ENCODE results near the gene KYNU. TPM values are rescaled to one million over a fixed set of nuclear protein-coding genes. Genes with fewer than 3 reads are reported as not detected.

KYNU gene
- polyA plus RNA-seq (2013) = 15.0 and 15.5 TPM in 2 replicates

GRCh38 chr2:142877216-142877838, at the start of gene KYNU:
Gene KYNU (plus strand): TSS chr2:142877664. CDS start chr2:142885368, 7,704 bp downstream.
- Histone ChIP-seq H3K4me2 (ENCODE audit: low read length) (no peak within 1 kb of the TSS), H3K18ac (ENCODE audit: low read length) (no peak within 1 kb of the TSS), H3K27me3 (ENCODE audit: insufficient read depth, low read length) (no peaks in the 10 kb centered on the region), H3K4ac (ENCODE audit: low read depth, low read length) (no peak within 1 kb of the TSS), H3K79me2 (ENCODE audit: control insufficient read depth, insufficient read depth, low read length, poor library complexity) (no peaks in the 10 kb centered on the region), H2AK5ac (ENCODE audit: low read length) (no peak within 1 kb of the TSS), H3K36me3 (ENCODE audit: control insufficient read depth in 1 of 2, insufficient read depth in 2 of 2, low read length in 2 of 2) (no peaks in the 10 kb centered on the region), H4K12ac (ENCODE audit: low read depth, low read length) (no peak within 1 kb of the TSS), H4K8ac (ENCODE audit: low read depth, low read length) (no peak within 1 kb of the TSS), H3K14ac (ENCODE audit: low read length) (no peak within 1 kb of the TSS), H2BK12ac (ENCODE audit: low read length) (no peak within 1 kb of the TSS), H4K91ac (ENCODE audit: low read depth, low read length) (no peak within 1 kb of the TSS), H2BK5ac (ENCODE audit: low read depth, low read length, poor library complexity) (no peak within 1 kb of the TSS), H3K9ac (ENCODE audit: low read length) (no peak within 1 kb of the TSS), H3K4me1 (ENCODE audit: control insufficient read depth in 1 of 2, insufficient read depth in 2 of 2, low read length in 2 of 2) (peaks cover 0 to 2% of the 10 kb centered on the region in 2 experiments), H3K27ac (ENCODE audit: low read depth, low read length) (no peak within 1 kb of the TSS), H2AFZ (ENCODE audit: insufficient read depth, low read length, poor library complexity) (no peak within 1 kb of the TSS), H3K9me3 (ENCODE audit: insufficient read depth, low read depth, low read length) (no peaks in the 10 kb centered on the region), H3K4me3 (ENCODE audit: low read depth, low read length) (no peak within 1 kb of the TSS), H3K23ac (ENCODE audit: low read length) (no peak within 1 kb of the TSS), H3K79me1 (ENCODE audit: low read length) (no peaks in the 10 kb centered on the region), H2BK120ac (ENCODE audit: insufficient read depth, low read length, poor library complexity) (no peak within 1 kb of the TSS)
- DNase-seq = peak in 1 of 2 donors; percentile 17
- WGBS (ENCODE audit: extremely low coverage, insufficient coverage, insufficient read length) = no CpG with 5 or more reads among the region's 2 CpGs

GRCh38 chr2:142834021-142834420, 43.4 kb upstream of the KYNU start:
- no peak overlapping the region for H3K4me2 ChIP-seq (ENCODE audit: low read length)
- H2BK120ac ChIP-seq (ENCODE audit: insufficient read depth, low read length, poor library complexity) = no peak overlapping the region
- H3K23ac ChIP-seq (ENCODE audit: low read length) = no peak overlapping the region
- no peak overlapping the region for H2BK5ac ChIP-seq (ENCODE audit: low read depth, low read length, poor library complexity)
- no peak overlapping the region for H2BK12ac ChIP-seq (ENCODE audit: low read length)
- H3K79me1 ChIP-seq (ENCODE audit: low read length) = no peaks in the 10 kb centered on the region
- H2AK5ac ChIP-seq (ENCODE audit: low read length) = no peak overlapping the region
- no peaks in the 10 kb centered on the region for H3K27me3 ChIP-seq (ENCODE audit: insufficient read depth, low read length)
- no peak overlapping the region for H4K91ac ChIP-seq (ENCODE audit: low read depth, low read length)
- no peak overlapping the region for H3K4me3 ChIP-seq (ENCODE audit: low read depth, low read length)
- H3K79me2 ChIP-seq (ENCODE audit: control insufficient read depth, insufficient read depth, low read length, poor library complexity) = no peaks in the 10 kb centered on the region
- WGBS (ENCODE audit: extremely low coverage, insufficient coverage, insufficient read length) = no CpG with 5 or more reads among the region's 1 CpG
- no peaks in the 10 kb centered on the region for H3K36me3 ChIP-seq (ENCODE audit: control insufficient read depth in 1 of 2, insufficient read depth in 2 of 2, low read length in 2 of 2)
- no peak overlapping the region for H3K18ac ChIP-seq (ENCODE audit: low read length)
- no peak overlapping the region for H3K14ac ChIP-seq (ENCODE audit: low read length)
- H3K9me3 ChIP-seq (ENCODE audit: insufficient read depth, low read depth, low read length) = no peaks in the 10 kb centered on the region
- no peak overlapping the region for H2AFZ ChIP-seq (ENCODE audit: insufficient read depth, low read length, poor library complexity)
- H3K27ac ChIP-seq (ENCODE audit: low read depth, low read length) = no peak overlapping the region
- no peaks in the 10 kb centered on the region for H3K4me1 ChIP-seq (ENCODE audit: control insufficient read depth in 1 of 2, insufficient read depth in 2 of 2, low read length in 2 of 2)
- H4K12ac ChIP-seq (ENCODE audit: low read depth, low read length) = no peak overlapping the region
- no peak overlapping the region for H3K9ac ChIP-seq (ENCODE audit: low read length)
- DNase-seq = peak in 1 of 2 donors; percentile 60
- H4K8ac ChIP-seq (ENCODE audit: low read depth, low read length) = no peak overlapping the region
- no peak overlapping the region for H3K4ac ChIP-seq (ENCODE audit: low read depth, low read length)

- no peak overlapping the region for H3K9ac ChIP-seq (ENCODE audit: low read length)
- H3K4ac ChIP-seq (ENCODE audit: low read depth, low read length) = no peak overlapping the region
- no peaks in the 10 kb centered on the region for H3K9me3 ChIP-seq (ENCODE audit: insufficient read depth, low read depth, low read length)
- no peak overlapping the region for H4K91ac ChIP-seq (ENCODE audit: low read depth, low read length)
- no peak overlapping the region for H4K12ac ChIP-seq (ENCODE audit: low read depth, low read length)
- no peak overlapping the region for H3K27ac ChIP-seq (ENCODE audit: low read depth, low read length)
- no peaks in the 10 kb centered on the region for H3K79me1 ChIP-seq (ENCODE audit: low read length)
- H3K4me3 ChIP-seq (ENCODE audit: low read depth, low read length) = no peak overlapping the region
- no peak overlapping the region for H2AK5ac ChIP-seq (ENCODE audit: low read length)
- no peaks in the 10 kb centered on the region for H3K27me3 ChIP-seq (ENCODE audit: insufficient read depth, low read length)
- no peak overlapping the region for H3K4me2 ChIP-seq (ENCODE audit: low read length)
- no peaks in the 10 kb centered on the region for H3K79me2 ChIP-seq (ENCODE audit: control insufficient read depth, insufficient read depth, low read length, poor library complexity)
- no peak overlapping the region for H4K8ac ChIP-seq (ENCODE audit: low read depth, low read length)
- no peak overlapping the region for H3K14ac ChIP-seq (ENCODE audit: low read length)
- H2AFZ ChIP-seq (ENCODE audit: insufficient read depth, low read length, poor library complexity) = no peak overlapping the region
- no peak overlapping the region for H2BK12ac ChIP-seq (ENCODE audit: low read length)
- no peak overlapping the region for H3K23ac ChIP-seq (ENCODE audit: low read length)
- no peaks in the 10 kb centered on the region for H3K4me1 ChIP-seq (ENCODE audit: control insufficient read depth in 1 of 2, insufficient read depth in 2 of 2, low read length in 2 of 2)
- H3K18ac ChIP-seq (ENCODE audit: low read length) = no peak overlapping the region
- H3K36me3 ChIP-seq (ENCODE audit: control insufficient read depth in 1 of 2, insufficient read depth in 2 of 2, low read length in 2 of 2) = no peaks in the 10 kb centered on the region
- H2BK120ac ChIP-seq (ENCODE audit: insufficient read depth, low read length, poor library complexity) = no peak overlapping the region
- no peak for DNase-seq
- H2BK5ac ChIP-seq (ENCODE audit: low read depth, low read length, poor library complexity) = no peak overlapping the region
Measured at GRCh38 chr2:142840436-142840835, 37.0 kb upstream of the KYNU start.

- no peaks in the 10 kb centered on the region for H3K79me2 ChIP-seq (ENCODE audit: control insufficient read depth, insufficient read depth, low read length, poor library complexity)
- H3K18ac ChIP-seq (ENCODE audit: low read length) = no peak overlapping the region
- H4K12ac ChIP-seq (ENCODE audit: low read depth, low read length) = no peak overlapping the region
- H2AK5ac ChIP-seq (ENCODE audit: low read length) = no peak overlapping the region
- no peaks in the 10 kb centered on the region for H3K36me3 ChIP-seq (ENCODE audit: control insufficient read depth in 1 of 2, insufficient read depth in 2 of 2, low read length in 2 of 2)
- no peaks in the 10 kb centered on the region for H3K9me3 ChIP-seq (ENCODE audit: insufficient read depth, low read depth, low read length)
- no peak overlapping the region for H3K4me3 ChIP-seq (ENCODE audit: low read depth, low read length)
- no peak overlapping the region for H2BK120ac ChIP-seq (ENCODE audit: insufficient read depth, low read length, poor library complexity)
- no peak for DNase-seq
- H4K8ac ChIP-seq (ENCODE audit: low read depth, low read length) = no peak overlapping the region
- H4K91ac ChIP-seq (ENCODE audit: low read depth, low read length) = no peak overlapping the region
- H2AFZ ChIP-seq (ENCODE audit: insufficient read depth, low read length, poor library complexity) = no peak overlapping the region
- no peak overlapping the region for H3K9ac ChIP-seq (ENCODE audit: low read length)
- no CpG with 5 or more reads among the region's 2 CpGs for WGBS (ENCODE audit: extremely low coverage, insufficient coverage, insufficient read length)
- no peak overlapping the region for H3K27ac ChIP-seq (ENCODE audit: low read depth, low read length)
- H3K79me1 ChIP-seq (ENCODE audit: low read length) = no peaks in the 10 kb centered on the region
- H3K4me1 ChIP-seq (ENCODE audit: control insufficient read depth in 1 of 2, insufficient read depth in 2 of 2, low read length in 2 of 2) = no peaks in the 10 kb centered on the region
- H3K14ac ChIP-seq (ENCODE audit: low read length) = no peak overlapping the region
- no peak overlapping the region for H3K4me2 ChIP-seq (ENCODE audit: low read length)
- H3K27me3 ChIP-seq (ENCODE audit: insufficient read depth, low read length) = no peaks in the 10 kb centered on the region
- no peak overlapping the region for H2BK5ac ChIP-seq (ENCODE audit: low read depth, low read length, poor library complexity)
- H3K4ac ChIP-seq (ENCODE audit: low read depth, low read length) = no peak overlapping the region
- H3K23ac ChIP-seq (ENCODE audit: low read length) = no peak overlapping the region
- no peak overlapping the region for H2BK12ac ChIP-seq (ENCODE audit: low read length)
Measured at GRCh38 chr2:142841788-142842187, 35.7 kb upstream of the KYNU start.
